HG03571 (cell line): ENCODE results near the gene NFATC1.

Source experiments
- ATAC-seq: cut with Tn5 transposase; IDR thresholded peaks from one replicate; pipeline ENCODE4 v1.9.1; 2021; ENCODE audit not compliant: unreplicated experiment

The NFATC1 gene

DNA sequence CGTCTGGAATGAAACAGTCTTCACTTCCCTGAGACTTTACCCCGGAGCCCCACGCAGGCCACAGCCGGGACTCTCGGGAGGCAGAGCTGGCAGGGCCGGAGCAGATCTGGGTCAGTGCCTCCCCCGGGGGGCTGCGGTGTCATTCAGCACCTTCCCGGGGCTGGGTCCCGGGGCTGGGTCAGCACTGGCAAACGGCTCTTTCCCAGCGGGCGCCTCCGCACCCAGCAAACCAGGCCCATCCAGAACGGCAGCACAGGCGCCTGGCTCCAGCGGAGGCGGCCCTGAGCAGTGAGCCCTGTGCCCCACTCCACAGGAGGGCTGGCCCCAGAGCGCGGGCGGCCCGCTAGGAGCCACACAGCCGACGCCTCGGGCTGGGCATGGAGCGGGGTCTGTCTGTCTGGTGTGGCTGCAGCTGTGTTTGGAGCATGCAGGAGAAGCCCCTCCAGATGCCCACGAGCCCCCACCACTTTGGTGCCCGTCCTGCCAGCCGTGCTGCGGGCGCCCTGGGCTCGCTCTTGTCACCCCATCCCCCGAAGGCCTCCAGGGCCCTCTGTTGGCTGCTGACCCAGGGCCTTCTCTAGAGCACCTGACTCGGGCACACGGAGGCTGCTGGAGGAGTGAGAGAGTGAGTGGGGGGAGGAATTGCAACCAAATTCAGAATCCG, 151.8 kb downstream of the NFATC1 start:
- no peak for ATAC-seq

DNA sequence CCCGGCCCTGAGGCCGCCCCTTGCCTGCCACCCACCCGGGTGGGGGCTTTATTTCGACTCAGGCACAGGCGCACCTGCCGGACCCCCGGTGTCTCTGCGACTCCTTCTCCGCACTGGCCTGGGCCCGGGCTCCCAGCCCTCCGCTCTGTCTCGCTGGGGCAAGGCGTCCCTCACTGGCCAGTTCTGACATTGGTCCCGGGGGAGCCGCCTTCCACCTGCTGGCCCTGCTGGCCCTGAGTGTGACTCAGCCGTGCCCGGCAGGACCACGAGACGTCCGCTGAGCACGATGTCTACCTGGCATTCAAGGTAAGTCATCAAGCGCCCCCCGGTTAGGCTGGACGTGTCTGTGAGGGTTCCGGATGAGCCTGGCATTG, 152.3 kb downstream of the NFATC1 start:
- ATAC-seq, result no peak

GRCh38 chr18:79548621-79548985, 152.9 kb downstream of the NFATC1 start:
- ATAC-seq, result no peak

DNA sequence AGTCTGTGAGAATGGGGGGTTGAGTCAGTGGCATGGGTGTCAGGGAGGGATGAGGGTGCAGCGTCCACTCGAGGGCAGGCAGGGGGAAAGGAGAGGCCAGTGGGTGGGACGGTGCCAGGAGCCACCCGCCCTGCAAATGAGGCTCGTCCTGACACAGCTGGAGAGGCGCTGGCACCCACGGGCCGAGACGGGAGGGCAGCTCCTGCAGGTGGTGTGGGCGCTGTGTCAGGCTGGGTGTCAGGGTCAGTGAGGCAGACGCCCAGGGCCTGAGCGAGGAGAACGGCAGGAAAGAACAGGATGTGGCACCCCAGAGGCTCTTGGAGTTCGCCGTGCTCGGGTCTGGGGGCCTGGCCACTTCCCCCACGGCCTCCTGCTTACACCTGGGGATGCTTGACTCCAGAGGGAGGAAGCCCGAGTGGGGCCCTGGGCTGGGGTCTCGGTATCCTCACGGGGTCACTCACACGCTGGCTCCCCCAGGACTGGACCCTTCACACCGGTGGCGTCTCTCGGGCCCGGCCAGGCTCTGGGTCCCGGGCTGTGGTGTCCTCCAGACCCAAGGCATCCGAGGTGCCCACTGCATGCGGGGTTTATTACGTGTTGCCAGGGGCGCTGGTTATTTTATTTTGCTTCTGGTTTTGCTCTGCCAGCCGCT, 153.4 kb downstream of the NFATC1 start:
- ATAC-seq, result no peak

DNA sequence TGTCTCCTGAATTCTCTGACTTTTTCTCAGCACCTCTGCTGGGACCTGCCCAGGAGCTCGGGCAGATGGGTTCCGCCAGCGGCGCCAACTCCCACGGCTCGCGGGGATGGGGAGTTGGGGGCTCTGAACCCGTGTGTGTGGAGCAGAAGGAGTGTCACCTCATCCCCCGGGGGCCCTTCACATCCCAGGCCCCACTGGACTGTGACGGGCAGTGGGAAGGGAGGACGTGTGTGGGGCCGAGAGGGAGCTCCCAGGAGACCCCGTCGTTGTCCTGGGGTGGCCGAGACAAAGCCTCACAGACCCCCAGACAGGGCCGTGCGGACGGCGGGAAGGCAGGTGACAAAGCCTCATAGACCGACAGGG, 153.9 kb downstream of the NFATC1 start:
- ATAC-seq, result no peak

DNA sequence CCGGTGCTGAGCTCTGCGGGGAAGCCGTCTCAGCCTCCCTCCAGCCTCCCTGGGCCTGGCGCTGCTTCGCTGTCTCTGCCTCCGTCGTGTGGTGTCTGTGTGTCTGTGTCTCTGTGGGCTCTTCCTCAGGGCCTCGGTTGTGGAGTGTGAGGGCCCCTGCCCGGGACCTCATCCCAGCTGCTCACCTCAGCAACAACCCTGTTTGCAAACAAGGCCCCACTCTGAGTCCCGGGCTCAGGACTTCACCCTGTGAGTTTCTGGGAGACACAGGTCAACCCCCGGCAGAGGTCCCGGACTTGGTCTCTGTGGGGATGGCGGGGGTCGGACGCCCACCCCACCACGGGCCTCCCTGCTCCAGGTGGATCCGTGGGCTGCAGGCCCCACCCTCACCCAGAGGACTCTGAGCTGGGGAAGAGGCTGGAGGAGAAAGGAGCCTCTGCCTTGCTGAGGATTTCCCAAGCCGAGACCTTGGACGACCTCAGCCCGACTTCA, 156.5 kb downstream of the NFATC1 start:
- ATAC-seq, result no peak

DNA sequence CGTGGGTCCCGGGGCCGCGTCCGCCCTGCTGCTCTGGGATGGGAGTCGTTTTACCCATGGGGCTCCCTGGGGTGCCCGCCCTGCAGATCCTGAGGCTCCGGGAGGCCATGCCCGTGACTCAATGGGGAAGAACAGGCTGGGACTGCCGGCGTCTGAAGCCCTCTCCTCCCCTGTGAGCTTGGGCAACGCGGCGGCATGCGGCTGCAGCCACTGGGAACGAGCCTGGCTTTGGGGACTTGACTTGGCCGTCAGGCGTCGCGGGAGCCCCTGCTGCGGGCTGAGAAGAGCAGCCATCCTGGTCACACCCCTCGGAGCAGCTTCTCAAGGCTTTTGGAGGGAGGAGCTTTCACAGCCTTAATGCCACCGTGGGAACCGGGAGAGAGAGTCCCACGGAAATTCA, 157.0 kb downstream of the NFATC1 start:
- ATAC-seq, result no peak

GRCh38 chr18:79553154-79553553, 157.4 kb downstream of the NFATC1 start:
- no peak for ATAC-seq

DNA sequence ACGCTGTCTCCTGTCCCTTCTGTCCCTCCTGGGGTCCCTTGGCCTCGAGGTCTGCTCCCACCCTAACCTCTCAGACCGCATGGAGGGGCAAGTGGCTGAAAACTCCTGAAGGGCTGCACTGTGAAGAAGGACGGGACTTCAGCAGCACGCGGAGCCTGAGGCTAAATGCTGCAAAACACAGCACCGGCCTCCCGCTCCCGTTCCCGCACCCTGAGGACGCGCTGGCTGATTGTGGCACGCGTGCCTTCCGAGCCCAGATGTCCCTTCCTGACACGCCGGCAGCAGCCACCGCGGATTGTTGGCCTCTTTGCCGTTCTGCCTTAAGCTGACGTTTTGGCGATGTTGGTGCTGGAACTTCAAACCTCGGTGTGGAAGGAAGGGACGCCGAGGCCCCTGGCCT, 158.0 kb downstream of the NFATC1 start:
- ATAC-seq, result no peak

- ATAC-seq, result no peak
These were observed 158.6 kb downstream of the NFATC1 start for GRCh38 chr18:79554321-79554720.

DNA sequence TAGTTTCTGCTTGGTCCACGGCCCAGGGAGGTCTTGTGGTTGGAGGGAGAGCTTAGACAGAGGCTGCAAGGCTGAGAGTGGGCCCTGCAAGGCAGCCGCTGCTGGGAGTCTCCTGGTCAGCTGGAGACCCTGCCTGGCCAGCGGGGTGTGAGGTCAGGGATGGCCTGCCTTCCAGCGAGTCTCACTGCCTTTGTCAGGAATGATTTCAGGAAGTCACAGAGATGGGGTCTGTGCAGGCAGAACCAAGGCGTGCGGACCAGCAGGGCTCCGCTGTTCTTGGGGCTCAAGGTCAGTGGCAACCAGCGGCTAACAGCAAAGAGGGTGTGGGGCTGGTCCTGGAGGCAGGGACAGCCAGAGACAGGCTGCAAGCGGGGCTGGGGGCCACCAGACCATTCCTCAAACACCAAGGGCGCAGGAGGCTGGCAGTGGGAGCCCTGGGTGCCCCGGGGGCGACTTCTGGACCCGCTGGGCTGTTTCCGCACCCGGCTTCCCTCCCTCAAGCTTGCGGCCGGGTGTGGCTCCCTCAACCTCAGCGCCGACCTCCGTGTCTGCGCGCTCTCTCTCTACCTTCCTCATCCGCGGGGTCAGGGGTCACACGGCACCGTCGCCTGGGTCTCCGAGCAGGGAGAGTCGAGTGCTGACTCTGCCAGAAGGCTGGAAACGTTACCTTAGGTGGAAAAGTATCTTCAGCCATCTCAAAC, 159.4 kb downstream of the NFATC1 start:
- ATAC-seq, result no peak

DNA sequence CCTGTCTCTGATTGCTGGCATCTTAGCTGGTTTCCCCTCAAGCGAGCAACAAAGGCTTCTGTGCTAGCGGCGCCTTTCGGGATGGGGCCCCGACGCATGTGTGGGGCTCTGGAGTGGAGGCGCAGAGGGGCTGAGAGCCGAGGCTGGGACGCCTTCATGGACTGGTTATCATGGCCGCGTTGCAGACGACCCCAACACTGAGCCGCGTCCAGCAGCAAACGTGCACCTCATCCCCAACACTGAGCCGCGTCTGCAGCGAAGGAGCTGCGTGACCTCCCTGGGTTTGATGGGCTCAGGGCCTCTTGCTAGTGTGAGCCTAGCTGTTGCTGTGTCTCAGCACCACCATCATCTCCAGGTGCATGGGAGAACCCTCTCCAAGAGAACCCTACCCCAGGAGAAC, 160.2 kb downstream of the NFATC1 start:
- no peak for ATAC-seq

DNA sequence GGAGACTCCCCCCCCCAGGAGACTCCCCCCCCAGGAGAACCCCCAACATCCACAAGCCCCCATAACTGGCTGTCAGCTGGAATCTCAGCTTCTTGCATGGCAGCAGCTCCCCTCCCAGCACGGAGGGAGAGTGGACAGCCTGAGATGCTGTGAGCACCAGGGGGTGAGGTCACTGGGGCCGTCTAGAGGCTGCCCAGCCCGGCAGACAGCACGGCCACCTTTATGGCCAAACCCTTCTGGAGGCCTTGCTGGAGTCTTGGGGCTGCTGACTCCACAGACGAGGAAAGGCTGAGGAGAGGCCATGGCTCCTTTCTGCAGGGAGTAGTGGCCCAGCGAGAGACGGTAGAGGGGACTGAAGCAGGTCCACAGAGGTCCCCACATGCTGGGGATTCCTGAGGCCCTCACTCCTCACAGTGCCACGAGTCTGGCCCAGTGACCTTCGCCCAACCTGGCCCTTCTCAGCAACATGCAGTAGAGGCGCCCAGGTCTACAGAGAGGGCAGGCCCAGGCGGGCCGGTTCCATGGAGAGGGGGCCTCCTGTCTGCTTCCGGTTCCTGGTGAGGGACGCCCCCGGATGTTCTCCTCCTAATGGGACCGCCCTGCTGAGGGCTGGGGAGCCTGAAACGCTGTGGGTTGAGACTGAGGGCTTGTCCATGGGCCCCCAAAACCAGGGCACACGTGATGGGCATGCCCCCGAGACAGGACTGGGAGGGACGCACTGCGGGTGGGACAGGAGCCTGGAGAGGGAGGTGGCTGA, 161.3 kb downstream of the NFATC1 start:
- no peak for ATAC-seq

DNA sequence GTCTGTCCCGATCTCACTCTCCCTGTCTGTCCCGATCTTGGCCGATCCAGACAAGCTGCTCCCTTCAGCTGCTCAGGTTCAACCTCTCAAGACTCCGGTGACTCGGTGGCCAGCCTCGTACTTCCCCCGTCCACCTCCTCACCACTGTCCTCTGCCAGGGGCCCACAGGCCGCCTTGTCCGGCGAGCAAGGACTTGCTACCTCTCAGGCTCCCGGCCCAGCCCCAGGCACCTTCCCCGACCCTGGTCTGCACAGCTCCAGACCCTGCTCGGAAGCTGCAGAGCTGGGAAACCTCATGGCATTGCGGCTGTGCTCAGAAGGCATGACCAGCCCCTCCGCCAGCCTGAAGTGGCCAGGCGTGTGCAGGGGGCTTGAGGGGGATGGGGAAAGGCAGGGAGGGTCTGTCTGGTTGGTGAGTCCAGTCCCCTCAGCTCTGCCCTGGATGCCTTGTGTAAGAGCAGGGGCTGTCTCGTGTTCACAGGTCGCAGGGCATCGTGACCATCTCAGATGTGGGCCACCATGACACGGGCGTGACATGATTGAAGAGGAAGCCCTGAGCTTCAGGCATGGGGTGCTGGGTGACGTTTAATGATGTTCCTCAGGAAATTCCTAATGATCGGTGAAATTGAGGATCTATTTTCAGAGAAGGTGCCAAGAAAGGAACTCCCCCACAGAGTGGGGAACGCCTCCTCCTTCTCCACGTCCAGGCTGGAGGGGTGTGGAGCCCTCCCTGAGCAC, 162.6 kb downstream of the NFATC1 start:
- ATAC-seq, result no peak

GRCh38 chr18:79558933-79559416, 163.2 kb downstream of the NFATC1 start:
- ATAC-seq, result no peak

DNA sequence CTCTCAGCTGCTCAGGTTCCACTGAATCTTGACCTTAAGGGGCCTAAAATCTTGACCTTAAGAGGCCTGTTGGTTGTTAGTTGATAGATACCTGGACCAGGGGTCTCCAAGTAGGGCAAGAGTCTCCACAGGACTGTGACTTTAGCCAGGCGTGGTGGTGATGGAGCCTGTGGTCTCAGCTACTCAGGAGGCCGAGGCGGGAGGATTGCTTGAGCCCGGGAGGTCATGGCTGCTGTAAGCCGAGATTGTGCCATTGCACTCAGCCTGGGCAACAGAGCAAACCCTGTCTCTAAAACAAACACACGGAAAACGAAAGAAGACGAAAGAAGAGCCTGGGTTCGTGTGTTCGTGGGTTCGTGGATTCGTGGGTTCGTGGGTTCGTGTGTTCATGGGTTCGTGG, 163.7 kb downstream of the NFATC1 start:
- no peak for ATAC-seq

GRCh38 chr18:79560042-79560860, 164.5 kb downstream of the NFATC1 start:
- no peak for ATAC-seq

DNA sequence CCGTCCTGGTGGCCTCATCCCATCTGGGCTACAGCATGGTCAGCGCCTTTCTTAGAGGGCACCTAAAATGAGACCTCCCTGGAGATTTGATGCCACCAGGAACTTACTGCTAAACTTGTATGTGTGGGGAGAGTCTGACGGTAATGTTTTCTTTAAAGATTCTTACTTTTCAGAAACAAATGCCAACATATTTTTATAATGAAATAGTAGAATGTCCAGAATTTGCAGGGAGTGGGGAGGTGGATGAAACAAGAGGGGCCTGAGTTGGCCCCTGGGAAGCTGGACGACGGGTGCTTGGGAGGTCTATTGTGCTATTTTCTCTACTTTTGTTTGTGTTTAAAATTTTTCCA, 165.1 kb downstream of the NFATC1 start:
- no peak for ATAC-seq

- no peak for ATAC-seq
These were observed 168.2 kb downstream of the NFATC1 start for GRCh38 chr18:79563949-79564348.

- ATAC-seq, result no peak
These were observed 168.7 kb downstream of the NFATC1 start for GRCh38 chr18:79564441-79564840.
